ENCODE data around the gene ZNF549.

ZNF549 gene

GRCh38 chr19:57570707-57571106 lies 43.6 kb downstream of the ZNF549 start:
- FAIRE-seq = no peak

DNA sequence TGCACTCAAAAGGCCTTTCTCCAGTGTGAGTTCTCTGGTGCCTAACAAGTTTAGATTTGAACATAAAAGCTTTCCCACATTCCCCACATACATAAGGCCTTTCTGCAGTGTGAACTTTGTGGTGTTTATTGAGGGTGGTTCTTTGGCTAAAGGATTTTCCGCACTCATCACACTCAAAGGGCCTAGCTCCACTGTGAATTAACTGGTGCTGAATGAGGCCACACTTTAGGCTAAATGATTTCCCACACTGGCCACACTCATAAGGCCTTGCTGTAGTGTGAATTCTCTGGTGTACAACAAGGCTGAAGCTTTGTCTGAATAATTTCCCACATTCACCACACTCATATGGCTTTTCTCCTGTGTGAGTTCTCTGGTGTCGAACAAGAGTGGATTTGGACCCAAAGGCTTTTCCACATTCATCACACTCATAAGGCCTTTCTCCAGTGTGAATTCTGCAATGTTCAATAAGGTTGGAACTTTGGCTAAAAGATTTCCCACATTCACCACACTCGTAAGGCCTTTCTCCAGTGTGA lies 45.3 kb downstream of the ZNF549 start:
- no peak for FAIRE-seq

- no peak for FAIRE-seq
These were observed 49.5 kb downstream of the ZNF549 start for GRCh38 chr19:57576661-57577060.

DNA sequence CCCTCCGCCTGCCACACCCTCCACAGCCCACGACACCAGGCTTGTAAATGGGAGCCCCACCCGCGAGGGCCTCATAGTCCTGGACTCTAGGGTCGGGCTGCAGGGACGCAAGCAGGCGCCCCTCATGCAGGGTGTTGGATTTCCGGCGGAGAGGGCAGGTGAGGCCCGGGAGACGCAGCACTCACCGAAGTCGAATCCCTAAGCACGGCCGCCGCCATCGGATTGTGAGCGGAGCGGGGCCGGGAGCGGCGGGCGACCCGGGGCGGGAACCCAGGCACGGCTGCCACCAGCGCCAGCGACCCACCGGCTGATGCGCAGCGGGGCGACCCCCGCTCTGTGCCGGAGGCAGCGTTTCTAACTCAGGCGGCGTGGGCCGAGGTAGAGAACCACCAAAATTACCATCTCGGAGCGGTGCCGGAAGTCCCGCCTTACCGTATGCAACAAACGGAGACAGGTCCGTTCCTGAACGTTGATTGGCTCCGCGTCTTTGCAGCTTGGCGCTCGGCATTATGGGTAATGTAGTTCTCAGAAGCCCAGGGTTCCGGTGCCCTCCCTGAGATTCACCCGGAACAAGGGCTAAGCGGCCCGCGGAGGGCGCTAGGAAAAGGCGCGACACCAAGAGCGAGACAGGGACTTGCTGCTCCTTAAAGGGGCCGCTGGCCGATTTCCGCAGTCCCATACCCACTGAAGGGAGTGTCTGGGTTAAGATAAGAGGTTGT lies 51.5 kb downstream of the ZNF549 start, which contains the start of gene ZNF416:
Gene ZNF416, minus strand, starts transcription at position 425 of the 719 bp plus-strand sequence. Its CDS starts 207 bp downstream, at position 218.
- FAIRE-seq = peak; percentile 97

- no peak for FAIRE-seq
These were observed 56.0 kb downstream of the ZNF549 start for GRCh38 chr19:57583104-57583520.

DNA sequence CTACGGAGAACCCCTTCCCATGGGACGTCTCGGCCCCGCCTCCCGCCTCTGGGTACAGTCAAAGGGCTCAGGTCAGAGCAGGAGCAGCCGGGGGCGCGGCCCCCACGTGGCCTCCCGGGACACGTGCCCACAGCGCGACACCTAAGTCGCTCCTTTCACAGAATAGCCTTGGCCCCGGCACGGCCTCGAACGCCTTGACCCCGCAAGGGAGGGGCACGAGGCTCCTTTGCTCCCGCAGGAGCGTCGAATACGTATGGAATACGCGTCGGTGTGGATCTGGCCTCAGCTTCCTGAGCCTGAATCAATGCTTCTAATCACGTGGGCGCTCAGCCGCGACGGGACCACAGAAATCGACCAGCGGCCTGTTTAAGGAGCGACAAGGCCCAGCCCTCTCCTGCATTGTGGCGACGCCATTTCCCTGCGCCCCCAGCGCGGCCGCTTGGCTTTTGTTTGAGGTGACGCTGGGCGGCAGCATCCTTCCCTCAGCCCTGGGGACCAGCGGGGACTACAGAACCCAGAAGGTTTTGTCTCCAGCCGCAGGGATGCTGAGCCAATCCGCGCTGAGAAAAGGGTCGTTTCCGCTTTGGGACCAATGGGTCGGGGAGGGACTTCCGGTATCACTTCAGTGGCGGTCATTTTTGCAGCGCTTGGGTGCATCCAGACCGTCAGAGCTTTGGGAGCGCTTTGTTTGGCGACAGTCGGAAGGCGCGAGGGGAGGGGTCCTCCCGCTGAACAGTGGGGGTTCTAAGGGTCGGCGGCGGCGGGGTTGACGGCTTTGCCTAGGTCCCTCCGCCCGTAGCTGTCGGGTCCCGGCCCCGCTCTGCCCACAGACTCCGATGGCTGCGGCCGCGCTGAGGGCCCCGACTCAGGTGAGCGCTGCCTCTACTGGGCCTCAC lies 56.6 kb downstream of the ZNF549 start, which contains the start of gene ZIK1:
Gene ZIK1, plus strand, starts transcription at position 625 of the 896 bp plus-strand sequence. Its CDS starts 212 bp downstream, at position 837.
- peak; percentile 88 for FAIRE-seq

- FAIRE-seq = no peak
These were observed 60.4 kb downstream of the ZNF549 start for GRCh38 chr19:57587529-57587928.

DNA sequence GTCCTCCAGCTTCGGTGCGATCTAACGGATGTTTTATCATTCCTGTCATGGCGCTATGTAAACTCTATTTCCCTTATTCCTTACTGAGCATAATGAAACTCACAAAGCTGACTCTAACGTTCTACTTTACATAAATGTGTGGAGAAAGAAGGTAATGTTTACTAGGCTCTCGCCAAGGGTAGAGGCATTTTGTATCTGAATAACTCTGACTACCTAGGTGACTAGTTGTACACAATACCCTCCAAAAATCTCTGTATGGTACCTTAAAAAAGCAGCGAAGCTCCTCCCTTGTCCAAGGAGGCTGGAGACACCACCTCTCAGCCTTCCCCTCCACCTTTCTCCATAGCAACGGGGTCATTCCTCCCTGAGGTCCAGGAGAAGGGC lies 72.2 kb downstream of the ZNF549 start:
- no peak for FAIRE-seq

DNA sequence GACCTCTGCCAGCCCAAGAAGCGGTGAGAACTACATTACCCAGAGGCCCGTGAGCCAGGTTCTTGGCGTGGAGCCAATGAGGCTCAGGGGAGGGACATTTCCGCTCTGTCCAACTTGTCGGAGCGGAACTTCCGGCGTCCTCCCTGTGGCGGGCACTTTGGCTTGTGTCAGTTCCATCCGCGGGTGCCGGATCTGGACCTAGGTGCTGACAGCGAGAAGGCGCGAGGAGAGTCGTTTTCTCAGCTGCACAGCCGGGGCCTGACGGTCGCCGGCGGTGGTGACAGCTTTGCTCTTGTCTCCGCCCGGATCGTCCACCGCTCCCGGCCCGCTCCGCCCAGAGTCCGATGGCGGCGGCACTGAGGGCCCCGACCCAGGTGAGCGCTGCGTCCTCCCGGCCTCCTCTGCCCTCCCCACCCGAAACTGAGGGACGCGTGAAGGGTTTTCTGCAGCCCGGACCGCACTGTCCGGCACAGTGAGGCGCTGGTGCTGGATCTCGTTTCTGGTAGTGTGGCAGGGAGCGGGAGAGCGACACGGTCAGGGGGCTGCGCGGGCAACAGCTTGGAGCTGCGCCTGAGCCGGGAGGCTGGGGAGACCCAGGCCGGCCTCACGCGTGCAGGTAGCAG lies 72.7 kb downstream of the ZNF549 start, which contains the start of gene ZNF530:
Gene ZNF530, plus strand, starts transcription at position 125 of the 623 bp plus-strand sequence. CDS start 4,461 bp downstream, outside the sequence.
- peak; percentile 56 for FAIRE-seq

DNA sequence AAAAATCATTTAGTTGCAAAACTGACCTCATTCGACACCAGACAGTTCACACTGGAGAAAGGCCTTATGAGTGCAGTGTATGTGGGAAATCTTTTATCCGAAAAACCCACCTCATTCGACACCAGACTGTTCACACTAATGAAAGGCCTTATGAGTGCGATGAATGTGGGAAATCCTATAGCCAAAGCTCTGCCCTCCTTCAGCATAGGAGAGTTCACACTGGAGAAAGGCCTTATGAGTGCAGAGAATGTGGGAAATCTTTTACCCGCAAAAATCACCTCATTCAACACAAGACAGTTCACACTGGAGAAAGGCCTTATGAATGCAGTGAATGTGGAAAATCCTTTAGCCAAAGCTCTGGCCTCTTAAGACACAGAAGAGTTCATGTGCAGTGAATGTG lies 79.8 kb downstream of the ZNF549 start:
- FAIRE-seq = no peak

Data from TTC549 (cell line).